ENCODE data around the gene TRIM10.

Gene TRIM10

GRCh38 chr6:30102414-30102969 is 58.5 kb downstream of the TRIM10 start:
- Histone ChIP-seq H3K36me3 (no peaks in the 10 kb centered on the region), H3K27ac (no peak overlapping the region), H3K9me3 (ENCODE audit: severe bottlenecking) (no peaks in the 10 kb centered on the region), H3K27me3 (ENCODE audit: insufficient read depth, low read depth, severe bottlenecking) (peaks cover 94% of the 10 kb centered on the region), H3K4me3 (ENCODE audit: low read depth, low read length) (0 out of 2 replicates have a peak overlapping the region, but pooled peaks have one; percentile 2)
- TF ChIP-seq, protein P1, sequence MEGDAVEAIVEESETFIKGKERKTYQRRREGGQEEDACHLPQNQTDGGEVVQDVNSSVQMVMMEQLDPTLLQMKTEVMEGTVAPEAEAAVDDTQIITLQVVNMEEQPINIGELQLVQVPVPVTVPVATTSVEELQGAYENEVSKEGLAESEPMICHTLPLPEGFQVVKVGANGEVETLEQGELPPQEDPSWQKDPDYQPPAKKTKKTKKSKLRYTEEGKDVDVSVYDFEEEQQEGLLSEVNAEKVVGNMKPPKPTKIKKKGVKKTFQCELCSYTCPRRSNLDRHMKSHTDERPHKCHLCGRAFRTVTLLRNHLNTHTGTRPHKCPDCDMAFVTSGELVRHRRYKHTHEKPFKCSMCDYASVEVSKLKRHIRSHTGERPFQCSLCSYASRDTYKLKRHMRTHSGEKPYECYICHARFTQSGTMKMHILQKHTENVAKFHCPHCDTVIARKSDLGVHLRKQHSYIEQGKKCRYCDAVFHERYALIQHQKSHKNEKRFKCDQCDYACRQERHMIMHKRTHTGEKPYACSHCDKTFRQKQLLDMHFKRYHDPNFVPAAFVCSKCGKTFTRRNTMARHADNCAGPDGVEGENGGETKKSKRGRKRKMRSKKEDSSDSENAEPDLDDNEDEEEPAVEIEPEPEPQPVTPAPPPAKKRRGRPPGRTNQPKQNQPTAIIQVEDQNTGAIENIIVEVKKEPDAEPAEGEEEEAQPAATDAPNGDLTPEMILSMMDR (IDR thresholded peaks at IDR 0.05; ENCODE audit: low read depth, low read length), result no peak
- no peak for DNase-seq

All from WERI-Rb-1 (cell line).